C4-2B (cell line): ENCODE data around the gene AP1AR.

ENCODE experiments used
- H3K27ac ChIP-seq: fragments of 450-650 bp; 2 replicates; pipeline ENCODE4 v1.5.1; 2017
- ZFX ChIP-seq: fragments of 450-650 bp; IDR thresholded peaks from 2 replicates; pipeline ENCODE4 v1.6.1; 2017
- TF ChIP-seq, protein P1 (sequence below): fragments of 450-650 bp; conservative IDR thresholded peaks from 2 replicates; pipeline ENCODE4 v1.5.1; 2017; ENCODE audit warnings: mild to moderate bottlenecking

AP1AR gene

DNA sequence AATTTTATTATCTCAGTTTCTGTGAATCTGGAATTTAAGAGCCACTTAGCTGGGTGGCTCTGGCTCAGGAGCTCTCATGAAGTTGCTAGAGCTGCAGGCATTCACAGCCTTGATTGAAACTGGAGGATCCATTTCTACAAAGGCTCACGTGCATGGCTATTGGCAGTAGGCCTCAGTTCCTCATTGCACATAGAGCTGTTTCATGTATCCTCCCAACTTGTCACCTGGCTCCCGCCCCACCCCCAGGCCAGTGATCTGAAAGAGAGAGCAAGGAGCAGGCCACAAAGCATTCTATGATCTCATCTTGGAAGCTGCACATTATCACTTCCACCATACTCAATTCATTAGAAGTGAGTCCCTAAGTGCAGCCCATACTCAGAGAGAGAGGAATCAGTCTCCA is 18.5 kb upstream of the AP1AR start:
- no peak overlapping the region for H3K27ac ChIP-seq
- TF ChIP-seq, protein P1, sequence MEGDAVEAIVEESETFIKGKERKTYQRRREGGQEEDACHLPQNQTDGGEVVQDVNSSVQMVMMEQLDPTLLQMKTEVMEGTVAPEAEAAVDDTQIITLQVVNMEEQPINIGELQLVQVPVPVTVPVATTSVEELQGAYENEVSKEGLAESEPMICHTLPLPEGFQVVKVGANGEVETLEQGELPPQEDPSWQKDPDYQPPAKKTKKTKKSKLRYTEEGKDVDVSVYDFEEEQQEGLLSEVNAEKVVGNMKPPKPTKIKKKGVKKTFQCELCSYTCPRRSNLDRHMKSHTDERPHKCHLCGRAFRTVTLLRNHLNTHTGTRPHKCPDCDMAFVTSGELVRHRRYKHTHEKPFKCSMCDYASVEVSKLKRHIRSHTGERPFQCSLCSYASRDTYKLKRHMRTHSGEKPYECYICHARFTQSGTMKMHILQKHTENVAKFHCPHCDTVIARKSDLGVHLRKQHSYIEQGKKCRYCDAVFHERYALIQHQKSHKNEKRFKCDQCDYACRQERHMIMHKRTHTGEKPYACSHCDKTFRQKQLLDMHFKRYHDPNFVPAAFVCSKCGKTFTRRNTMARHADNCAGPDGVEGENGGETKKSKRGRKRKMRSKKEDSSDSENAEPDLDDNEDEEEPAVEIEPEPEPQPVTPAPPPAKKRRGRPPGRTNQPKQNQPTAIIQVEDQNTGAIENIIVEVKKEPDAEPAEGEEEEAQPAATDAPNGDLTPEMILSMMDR: no peak
- no peak for TF ChIP-seq ZFX

DNA sequence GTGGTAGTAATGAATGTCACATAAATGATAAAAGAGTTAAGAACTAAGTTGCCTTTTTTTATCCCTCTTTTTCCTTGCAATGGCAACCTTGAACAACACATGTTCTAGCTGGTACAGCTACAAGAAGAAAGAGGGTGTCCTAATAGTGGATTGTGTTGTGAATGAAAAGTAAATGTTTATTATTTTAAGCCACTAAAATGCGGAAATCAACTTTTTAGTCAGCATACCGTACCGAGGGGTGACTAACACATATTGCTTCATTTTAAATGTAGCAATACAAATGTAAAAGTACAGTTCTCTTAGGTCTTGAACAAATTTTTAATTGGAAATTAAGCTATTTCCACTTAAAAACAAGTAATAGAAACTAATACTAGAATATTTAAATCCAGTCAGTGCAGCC is 17.7 kb upstream of the AP1AR start:
- TF ChIP-seq, protein P1: no peak
- TF ChIP-seq ZFX: no peak
- H3K27ac ChIP-seq: no peak overlapping the region

DNA sequence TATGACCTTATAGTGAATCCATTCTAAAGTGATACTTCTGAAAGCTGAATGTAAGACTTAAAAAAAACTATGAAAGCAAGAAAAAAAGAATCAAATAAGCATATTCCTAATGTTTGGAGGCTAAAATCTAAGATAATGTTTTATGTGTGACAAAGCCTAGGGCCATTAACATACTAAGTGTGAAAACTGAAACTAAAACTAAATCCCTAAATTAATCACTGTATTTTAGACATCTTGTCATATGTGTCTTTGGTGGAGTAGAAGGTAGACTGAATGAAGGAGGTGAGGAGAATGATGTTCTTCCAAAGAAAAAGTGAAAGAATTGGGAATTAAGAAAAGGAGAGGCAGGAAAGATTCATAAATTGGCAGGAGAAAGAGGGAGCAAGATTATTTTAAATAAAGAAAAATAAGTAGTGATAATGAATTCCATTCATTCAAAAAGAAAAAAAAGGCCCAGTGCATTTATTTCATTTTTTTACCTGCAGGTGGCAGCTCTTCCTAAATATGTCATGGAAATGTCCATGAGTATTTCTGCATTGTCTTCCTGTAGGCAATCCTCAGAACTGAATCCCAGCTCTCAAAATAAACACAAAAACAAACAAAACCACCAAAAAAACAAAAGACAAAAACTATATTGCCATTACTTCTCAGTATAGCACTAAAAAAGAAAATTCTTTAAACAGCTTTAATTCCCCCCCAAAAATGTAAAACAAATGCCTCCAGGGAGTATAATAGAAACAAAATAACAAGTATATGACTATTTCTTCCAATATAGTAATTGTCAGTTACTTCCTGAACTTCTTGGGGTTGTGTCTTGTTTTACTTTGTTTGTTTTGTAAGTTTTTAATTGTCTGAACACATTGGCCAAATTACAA is 17.0 kb upstream of the AP1AR start:
- H3K27ac ChIP-seq: no peak overlapping the region
- TF ChIP-seq, protein P1: peak; percentile 72
- TF ChIP-seq ZFX: no peak

DNA sequence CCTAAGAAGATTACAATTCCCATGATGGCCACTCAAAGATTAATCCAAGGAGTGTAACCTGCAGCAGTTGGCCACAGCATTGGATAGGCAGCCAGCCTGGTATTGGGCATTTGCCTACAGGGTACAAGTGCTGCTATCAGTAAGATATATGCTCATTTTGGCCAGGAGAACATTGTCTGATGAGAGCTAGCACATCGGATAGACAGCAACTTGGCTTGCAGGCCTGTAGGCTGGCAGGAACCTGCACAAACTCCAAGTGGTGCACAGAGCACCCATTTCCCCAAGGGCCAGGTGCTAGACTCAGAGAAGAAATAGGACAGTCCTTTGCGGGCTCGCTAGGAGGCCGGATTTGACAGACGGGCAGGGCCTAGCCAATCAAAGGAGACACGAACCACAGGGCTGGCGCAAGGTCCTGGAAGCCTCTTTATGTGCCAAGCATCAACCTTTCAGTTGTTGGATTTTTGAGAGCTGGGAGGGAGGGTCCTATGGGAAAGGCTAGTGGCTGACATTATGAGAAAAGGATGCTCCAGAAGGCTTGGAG is 11.7 kb upstream of the AP1AR start:
- no peak for TF ChIP-seq ZFX
- TF ChIP-seq, protein P1: no peak

DNA sequence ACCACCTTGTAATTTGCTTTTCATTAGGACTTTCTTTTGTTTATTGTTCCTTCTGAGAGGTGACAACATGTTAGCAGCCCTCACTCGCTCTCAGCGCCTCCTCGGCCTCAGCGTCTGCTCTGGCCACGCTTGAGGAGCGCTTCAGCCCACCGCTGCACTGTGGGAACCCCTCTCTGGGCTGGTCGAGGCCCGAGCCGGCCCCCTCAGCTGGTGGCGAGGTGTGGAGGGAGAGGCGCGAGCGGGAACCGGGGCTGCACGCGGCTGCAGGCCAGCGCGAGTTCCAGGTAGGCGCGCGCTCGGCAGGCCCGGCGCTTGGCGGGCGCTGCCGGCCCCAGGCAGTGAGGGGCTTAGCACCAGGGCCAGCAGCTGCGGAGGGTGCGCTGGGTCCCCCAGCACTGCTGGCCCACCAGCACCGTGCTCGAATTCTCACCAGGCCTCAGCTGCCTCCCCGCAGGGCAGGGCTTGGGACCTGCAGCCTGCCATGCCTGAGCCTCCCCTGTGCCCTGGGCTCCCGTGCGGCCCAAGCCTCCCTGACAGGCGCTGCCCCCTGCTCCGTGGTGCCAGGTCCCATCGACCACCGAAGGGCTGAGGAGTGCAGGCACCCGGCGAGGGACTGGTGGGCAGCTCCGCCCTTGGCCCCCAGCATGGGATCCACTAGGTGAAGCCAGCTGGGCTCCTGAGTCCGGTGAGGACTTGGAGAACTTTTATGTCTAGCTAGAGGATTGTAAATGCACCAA is 9.2 kb upstream of the AP1AR start:
- TF ChIP-seq, protein P1: no peak
- no peak for TF ChIP-seq ZFX

More for the DNA sequence above, 11.7 kb upstream of the AP1AR start:
- no peak overlapping the region for H3K27ac ChIP-seq

DNA sequence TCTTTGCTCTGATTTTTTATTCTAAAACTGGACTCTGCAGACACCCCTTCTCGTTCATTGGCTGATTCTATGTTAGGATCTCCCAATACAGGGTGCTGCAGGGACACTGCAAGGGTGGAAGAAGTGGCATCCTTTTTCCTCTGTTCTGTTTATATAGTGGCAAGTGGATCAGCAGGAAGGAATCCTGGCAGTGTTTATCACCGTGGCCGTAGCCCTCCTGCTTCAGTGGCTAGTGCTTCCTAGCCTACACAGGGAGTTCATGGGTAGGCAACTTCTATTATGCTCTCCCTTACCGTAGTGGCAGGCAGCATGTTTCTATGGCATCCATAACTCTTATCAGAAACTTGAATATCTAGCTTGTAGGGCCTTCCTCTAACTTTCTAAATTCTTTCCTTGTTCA is 6.4 kb upstream of the AP1AR start:
- H3K27ac ChIP-seq: no peak overlapping the region
- no peak for TF ChIP-seq ZFX
- TF ChIP-seq, protein P1: no peak

More for the DNA sequence above, 9.2 kb upstream of the AP1AR start:
- no peak overlapping the region for H3K27ac ChIP-seq
